ES-I3 (cell line): Measurements from ENCODE around the gene RRP8.

Source experiments
- H3K36me3 ChIP-seq: 2 replicates; pipeline ENCODE4 v1.6.1; 2013; ENCODE audit warnings: mild to moderate bottlenecking, low read length, control low read depth, moderate library complexity; ENCODE audit not compliant: insufficient read depth
- H3K4me1 ChIP-seq: 2 replicates; pipeline ENCODE4 v1.6.1; 2013; ENCODE audit warnings: mild to moderate bottlenecking, control low read depth, low read length; ENCODE audit not compliant: insufficient read depth
- H3K9ac ChIP-seq: 2 replicates; pipeline ENCODE4 v1.6.1; 2013; ENCODE audit warnings: low read depth, mild to moderate bottlenecking, low read length, moderate library complexity
- H3K9me3 ChIP-seq: 2 replicates; pipeline ENCODE4 v1.6.1; 2013; ENCODE audit warnings: mild to moderate bottlenecking, low read length, moderate library complexity; ENCODE audit not compliant: control insufficient read depth, insufficient read depth

The RRP8 gene

DNA sequence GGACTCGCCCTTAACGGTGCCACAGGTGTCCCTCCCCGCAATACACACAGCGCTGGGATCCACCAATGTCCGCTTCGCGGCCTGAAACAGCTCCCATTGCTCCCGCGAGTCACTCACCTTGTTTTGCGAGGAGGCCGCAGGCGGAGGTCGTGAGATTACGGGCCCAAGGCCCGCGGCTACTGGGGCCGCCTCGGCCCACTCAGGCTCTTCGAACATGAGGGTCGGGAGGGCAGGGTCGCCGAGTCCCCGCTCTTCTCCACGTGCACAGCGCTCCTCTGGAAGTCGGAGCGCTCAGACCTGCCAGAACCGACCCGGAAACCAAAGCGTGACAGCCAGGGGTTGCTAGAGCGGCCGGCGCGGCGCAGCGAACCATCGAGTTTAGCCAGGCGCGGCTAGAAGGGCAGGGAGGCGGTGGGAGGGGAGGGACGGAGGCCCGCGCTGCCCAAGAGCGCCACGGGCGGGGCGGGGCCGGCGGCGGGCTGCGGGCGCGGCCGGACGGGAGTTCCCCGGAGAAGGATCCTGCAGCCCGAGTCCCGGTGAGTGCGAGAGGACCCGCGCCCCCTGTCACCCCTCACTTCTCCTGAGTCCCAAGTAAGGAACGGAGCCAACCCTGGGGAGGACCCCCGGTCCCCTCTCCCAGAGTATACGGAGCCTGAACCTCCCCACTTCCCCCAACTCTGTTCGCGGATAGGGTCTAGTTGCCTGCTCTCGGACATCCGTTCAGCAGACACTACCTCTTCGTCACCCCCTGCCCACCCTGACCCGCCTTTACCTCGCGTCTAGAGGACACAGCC is at the start of gene RRP8, which contains the start of gene ILK:
RRP8 (minus strand) TSS at position 330 of the 794 bp plus-strand sequence; CDS start at position 216, 114 bp downstream.
ILK (plus strand) TSS at position 488 of the 794 bp plus-strand sequence. CDS start 498 bp downstream, outside the sequence.
- H3K9ac ChIP-seq = peak within 1 kb of the TSS; percentile 96
- no peaks in the 10 kb centered on the region for H3K9me3 ChIP-seq
- H3K36me3 ChIP-seq = peaks cover 15% of the 10 kb centered on the region
- H3K4me1 ChIP-seq = peaks cover 20% of the 10 kb centered on the region

DNA sequence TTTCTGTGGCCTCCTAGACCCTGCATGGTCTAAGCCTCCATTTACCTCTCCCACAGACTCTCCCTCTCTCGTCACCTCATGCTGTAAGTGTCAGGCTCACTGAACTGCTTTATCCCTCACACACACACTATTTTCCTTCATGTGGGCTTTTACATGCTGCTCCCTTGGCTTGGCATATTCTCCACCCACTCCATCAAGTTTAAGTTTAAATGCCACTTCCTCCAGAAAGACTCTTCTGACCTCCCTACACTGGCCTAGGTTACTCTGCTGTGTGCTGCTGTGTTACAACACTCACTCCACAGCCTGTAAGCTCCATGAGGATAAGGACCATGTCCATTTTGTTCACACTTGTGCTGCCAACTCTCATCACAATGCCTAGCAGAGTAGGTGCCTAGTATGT is 49.7 kb upstream of the RRP8 start:
- no peaks in the 10 kb centered on the region for H3K36me3 ChIP-seq
- H3K9me3 ChIP-seq = no peaks in the 10 kb centered on the region
- H3K9ac ChIP-seq = no peak overlapping the region
- peaks cover 7% of the 10 kb centered on the region for H3K4me1 ChIP-seq

DNA sequence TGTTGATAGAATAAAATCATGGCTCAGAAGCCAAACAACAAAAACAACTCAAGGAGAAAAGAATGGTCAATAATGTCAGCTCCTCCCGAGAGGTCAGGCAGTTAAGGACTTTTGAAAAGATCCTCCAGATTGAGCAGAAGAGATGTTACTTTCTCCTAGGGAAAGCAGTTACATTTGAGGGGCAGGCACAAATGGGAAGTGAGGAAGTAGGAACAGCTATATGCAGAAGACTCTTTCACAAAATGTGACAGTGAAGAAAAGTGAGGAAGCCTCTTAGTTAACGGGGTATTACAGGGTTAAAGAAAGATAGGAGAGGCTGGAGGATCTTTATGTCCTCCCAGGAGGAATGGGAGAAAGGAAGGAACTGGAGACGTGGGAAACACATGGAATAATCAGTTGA is 48.8 kb upstream of the RRP8 start:
- Histone ChIP-seq H3K36me3 (no peaks in the 10 kb centered on the region), H3K9me3 (no peaks in the 10 kb centered on the region), H3K4me1 (peaks cover 14% of the 10 kb centered on the region), H3K9ac (no peak overlapping the region)

DNA sequence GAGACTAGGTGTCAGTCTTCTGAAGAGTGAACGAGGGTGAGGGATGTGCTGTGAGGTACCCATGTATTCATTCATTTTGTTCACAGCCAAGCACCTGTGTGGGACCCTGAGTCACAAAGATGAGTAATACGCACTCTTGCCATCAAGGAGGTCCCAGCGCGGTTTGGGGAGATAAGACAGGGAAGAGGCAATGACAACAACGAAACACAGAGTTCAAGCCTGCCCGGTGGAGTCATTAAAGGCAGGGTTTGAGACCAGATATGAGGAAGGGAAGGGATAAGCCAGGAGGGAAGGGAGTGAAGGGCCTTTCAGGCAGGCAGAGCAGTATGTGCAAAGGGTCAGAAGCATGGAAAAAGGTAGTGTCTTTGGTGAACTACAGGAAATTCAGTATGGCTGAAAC is 47.6 kb upstream of the RRP8 start:
- peaks cover 12% of the 10 kb centered on the region for H3K4me1 ChIP-seq
- no peak overlapping the region for H3K9ac ChIP-seq
- no peaks in the 10 kb centered on the region for H3K9me3 ChIP-seq
- no peaks in the 10 kb centered on the region for H3K36me3 ChIP-seq

DNA sequence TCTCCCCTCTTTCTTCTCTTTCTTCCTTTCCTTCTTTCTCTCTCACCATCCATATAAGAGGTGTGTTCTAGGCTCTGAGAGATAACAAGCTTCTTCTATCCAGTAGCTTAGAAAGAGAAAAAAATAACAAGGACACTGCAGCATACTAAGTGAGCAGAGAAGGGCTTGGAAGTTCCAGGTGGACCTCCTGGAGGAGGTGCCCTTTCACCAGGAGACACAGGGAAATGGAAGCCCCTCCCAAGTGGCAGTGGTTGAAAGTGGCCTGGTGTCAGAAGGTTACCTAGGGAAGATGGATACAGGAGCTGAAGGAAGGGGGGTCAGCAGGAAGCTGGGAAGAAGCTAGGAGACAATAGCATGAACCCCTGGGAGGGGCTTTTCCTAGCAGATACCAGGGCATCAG is 46.7 kb upstream of the RRP8 start:
- no peaks in the 10 kb centered on the region for H3K9me3 ChIP-seq
- H3K9ac ChIP-seq = no peak overlapping the region
- H3K4me1 ChIP-seq = peaks cover 12% of the 10 kb centered on the region
- no peaks in the 10 kb centered on the region for H3K36me3 ChIP-seq

DNA sequence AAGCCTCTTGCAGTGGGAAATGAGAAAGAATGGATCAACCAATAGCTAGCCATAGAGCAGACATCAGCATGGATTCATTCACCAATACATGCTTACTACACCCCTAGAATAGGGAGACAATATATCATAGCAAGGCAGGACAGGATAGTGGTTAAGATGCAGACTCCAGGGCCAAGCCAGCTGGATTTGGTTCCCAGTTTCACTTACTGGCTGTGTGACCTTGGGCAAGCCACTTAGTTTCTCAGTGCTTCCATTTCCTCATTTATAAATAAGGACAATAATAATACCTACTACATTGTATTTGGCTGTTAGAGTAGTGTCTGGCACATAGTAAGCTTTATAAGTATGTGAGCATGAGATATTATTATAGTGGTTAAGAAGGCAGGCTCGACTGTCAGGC is 45.1 kb upstream of the RRP8 start:
- Histone ChIP-seq H3K9me3 (no peaks in the 10 kb centered on the region), H3K36me3 (no peaks in the 10 kb centered on the region), H3K9ac (no peak overlapping the region), H3K4me1 (peaks cover 12% of the 10 kb centered on the region)

DNA sequence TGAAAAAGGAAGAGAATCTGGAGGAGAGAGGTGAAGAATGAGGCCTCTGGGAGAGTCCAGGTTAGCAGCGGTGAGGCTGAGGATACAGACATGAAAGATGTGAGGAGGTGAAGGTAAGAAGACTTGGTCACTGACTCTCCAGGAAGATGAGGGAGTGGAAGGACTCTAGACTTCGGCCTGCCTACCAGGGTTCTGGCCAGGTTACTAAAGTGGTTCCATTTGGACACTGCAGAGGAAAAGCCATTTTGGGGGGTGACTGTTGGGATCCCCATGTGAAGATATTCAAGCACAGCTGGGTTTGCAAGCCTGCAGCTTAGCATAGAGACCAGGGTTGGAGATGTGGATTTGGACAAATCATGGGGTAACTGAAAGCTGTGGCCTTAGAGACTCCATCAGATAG is 44.4 kb upstream of the RRP8 start:
- no peak overlapping the region for H3K9ac ChIP-seq
- H3K4me1 ChIP-seq = peaks cover 12% of the 10 kb centered on the region
- H3K36me3 ChIP-seq = no peaks in the 10 kb centered on the region
- H3K9me3 ChIP-seq = no peaks in the 10 kb centered on the region

DNA sequence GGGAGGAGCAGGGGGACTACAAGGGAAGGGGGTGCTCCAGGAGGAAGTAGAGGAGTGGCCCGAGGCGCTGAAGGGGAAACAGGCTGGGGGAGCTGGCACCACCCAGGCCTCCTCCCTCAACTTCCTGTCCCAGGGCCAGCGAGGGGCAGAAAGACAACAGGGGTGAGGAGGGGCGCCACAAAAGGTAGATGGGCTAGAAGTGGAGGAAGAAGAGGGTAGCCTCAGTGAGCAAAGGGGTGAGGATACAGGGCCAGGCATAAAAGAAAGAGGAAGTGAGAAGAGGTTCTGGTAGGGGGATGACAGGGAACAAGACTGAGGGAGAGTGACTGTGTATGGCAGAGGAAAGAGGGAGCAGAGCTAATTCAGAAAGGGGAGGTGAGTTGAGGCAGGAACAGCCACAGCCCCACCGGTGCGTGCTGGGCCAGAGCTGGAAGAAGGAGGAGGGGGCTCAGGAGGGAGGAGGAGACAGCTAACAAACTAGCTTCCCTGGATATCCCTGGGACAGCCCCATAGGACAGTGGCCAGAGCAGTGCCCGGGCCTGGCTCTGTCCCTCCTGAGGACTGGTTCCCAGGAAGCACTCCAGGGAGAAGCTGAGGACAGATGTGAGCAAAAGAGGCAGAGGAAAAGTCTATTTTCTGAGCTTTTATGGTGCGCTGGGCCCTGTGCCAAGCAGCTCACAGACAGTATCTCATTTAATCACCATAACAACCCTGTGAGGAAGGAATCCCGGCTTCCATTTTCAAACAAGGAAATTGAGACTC is 43.7 kb upstream of the RRP8 start:
- no peak overlapping the region for H3K9ac ChIP-seq
- H3K4me1 ChIP-seq = peaks cover 12% of the 10 kb centered on the region
- H3K9me3 ChIP-seq = no peaks in the 10 kb centered on the region
- no peaks in the 10 kb centered on the region for H3K36me3 ChIP-seq

DNA sequence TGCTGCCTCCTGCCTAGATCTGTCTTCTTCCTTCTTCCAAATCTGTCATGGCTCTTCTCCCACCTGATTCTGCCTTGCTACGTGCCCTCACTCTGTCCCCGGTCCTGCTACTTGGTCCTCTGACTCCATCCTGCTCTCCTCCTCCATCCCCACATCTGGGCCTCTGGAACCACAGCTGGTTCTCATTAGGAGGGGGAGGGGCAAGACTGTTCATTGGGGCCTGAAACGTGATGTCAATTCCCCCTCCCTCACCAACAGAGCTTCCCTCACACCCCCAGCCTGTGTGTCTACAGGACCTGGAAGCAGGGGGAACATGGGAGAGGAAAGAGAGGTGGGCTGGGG is 43.1 kb upstream of the RRP8 start:
- no peaks in the 10 kb centered on the region for H3K9me3 ChIP-seq
- no peak overlapping the region for H3K9ac ChIP-seq
- peaks cover 12% of the 10 kb centered on the region for H3K4me1 ChIP-seq
- H3K36me3 ChIP-seq = no peaks in the 10 kb centered on the region

DNA sequence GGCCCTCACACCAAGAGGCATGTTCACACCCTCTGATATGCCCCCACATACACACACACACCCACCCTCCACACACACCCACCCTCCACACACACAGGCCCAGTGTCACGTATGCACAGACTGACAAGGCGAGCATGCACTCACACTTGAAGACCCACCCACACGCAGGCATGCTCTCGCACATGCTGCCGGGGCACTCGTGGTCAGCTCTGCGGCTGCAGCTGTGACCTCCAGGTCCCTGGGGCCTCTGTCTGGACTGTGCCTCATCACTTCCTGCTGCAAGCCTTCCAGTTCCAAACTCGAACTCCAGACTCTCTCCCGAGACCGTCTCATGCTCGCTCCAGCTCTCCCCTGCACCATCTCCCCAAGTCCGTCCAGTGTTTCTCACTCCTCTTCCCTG is 42.7 kb upstream of the RRP8 start:
- Histone ChIP-seq H3K4me1 (peaks cover 12% of the 10 kb centered on the region), H3K9me3 (no peaks in the 10 kb centered on the region), H3K9ac (no peak overlapping the region), H3K36me3 (no peaks in the 10 kb centered on the region)

DNA sequence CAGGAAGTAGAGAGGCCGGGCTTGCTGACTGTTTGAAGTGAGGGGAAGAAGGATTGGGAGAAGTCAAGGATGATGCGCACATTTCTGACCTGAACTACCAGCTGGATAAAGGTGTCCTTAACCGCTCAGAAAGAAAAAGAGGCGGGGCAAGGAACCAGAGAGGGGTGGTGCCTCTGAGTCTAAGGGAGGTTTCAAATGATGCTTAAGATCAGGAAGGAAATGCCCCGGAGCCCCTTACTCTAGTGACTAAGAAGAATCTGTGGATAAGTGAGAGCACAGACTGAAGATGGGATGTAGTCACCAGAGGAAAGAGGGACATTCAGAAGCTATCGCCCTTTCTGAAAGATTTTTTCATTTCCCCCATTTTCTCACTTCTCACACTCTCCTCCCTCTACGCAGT is 39.5 kb upstream of the RRP8 start:
- Histone ChIP-seq H3K9me3 (no peaks in the 10 kb centered on the region), H3K4me1 (peaks cover 12% of the 10 kb centered on the region), H3K9ac (no peak overlapping the region), H3K36me3 (no peaks in the 10 kb centered on the region)

DNA sequence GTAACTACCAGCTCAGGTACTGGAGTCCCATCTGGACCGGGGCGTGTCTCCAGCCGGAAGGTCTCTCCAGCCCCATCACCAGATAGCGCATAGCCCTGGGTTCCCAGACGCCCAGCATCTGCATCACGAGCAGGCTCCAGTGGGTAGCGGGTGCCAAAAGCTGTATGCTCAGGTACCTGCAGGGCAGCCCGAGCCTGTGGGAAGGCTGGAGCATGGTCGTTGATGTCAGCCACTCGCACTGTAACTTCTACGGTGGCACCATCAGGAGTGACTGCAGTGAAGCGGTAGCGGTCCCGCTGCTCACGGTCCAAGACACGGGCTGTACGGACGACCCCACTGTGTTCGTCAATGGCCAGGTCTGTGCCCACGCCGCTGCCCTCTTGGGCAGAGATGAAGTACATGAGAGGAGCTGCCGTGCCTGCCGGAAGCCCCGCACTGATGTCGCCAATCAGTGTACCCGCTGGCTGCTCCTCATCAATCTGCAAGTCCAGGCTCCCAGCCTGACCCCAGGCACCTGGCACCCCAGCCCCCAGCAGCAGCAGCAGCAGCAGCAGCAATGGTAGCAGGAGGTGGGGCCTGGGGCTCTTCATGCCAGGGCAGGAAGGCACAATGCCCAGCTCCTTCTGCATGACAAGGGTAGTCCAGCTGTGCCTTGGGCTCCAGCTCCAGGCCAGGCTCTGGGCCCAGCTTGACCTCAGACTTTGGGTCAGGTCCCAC is 37.7 kb upstream of the RRP8 start:
- Histone ChIP-seq H3K9me3 (no peaks in the 10 kb centered on the region), H3K36me3 (no peaks in the 10 kb centered on the region), H3K9ac (no peak overlapping the region), H3K4me1 (no peaks in the 10 kb centered on the region; the same call in 1 of the 2 replicates)

DNA sequence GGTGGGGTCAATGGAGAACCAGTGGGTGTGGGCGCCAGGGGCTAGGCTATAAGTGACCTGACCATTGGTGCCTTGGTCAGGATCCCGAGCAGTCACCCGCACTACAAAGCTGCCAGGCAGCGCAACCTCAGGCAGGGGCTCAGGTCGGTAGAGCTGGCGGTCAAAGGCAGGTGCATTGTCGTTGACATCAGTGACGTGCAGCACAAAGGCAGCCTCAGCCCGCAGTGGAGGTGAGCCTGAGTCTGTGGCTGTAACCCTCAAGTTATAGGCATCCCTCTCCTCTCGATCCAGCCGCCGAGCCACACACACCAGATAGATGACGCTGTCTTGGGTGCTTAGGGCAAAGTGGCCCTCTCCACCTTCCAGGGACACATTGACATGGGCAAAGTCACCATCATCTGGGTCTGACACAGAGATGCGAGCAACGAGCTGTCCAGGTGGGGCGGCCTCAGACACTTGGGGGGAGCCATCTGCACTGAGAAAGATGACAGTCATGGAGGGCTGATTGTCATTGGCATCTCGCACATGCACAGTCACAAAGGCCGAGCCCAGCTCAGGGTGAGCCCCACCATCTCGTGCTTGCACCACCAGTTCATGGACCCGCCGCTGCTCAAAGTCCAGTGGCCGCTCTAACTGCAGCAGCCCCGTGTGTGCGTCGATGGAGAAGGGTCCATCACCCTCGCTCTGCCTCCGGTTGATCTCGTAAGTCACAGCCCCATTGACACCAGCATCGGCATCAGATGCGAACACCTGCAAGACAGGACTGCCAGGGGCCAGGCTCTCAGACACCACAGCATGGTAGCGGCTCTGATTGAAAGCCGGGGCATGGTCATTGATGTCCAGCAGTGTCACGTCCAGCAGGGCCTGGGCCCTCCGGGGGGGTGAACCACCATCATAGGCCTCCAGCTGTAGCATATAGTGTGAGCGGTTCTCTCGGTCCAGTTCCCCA is 36.9 kb upstream of the RRP8 start:
- H3K4me1 ChIP-seq = peaks cover 6% of the 10 kb centered on the region; the same call in 1 of the 2 replicates
- H3K9ac ChIP-seq = no peak overlapping the region
- H3K9me3 ChIP-seq = no peaks in the 10 kb centered on the region
- no peaks in the 10 kb centered on the region for H3K36me3 ChIP-seq

DNA sequence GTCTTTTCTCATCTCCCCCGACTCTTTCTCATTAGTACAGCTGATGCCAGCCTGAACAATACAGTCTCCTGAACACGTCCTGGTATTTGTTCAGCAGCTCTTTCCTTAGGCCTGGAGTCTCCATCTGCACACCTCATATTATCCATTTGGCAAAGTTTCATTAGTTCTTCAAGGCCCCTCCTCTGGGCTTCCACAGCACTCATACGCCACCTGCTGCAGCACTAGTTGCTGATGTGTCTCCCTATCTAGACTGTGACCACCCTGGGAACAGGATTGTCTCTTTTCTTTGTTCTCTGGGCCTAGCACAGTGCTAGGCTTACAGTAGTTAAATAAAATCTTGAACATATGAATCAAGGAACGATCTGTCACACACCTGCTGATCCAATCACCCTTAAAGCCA is 35.0 kb upstream of the RRP8 start:
- no peaks in the 10 kb centered on the region for H3K36me3 ChIP-seq
- no peaks in the 10 kb centered on the region for H3K9me3 ChIP-seq
- H3K4me1 ChIP-seq = peaks cover 7% of the 10 kb centered on the region; the same call in 1 of the 2 replicates
- no peak overlapping the region for H3K9ac ChIP-seq
